Cardiac fibroblast (primary cell): ENCODE measurements around the gene KLK14.

Experiments used
- DNase-seq, 2 donors: peaks; one replicate each; pipeline versions ENCODE4 v3.0.0 to v3.0.0-alpha.2; 2010; ENCODE audit warnings: low read depth in 2 of 2
- H3K4me3 ChIP-seq, 2 donors: replicated peaks in 1 of 2; 1 replicate in 1 of 2; 2 replicates in 1 of 2; pipeline ENCODE4 v1.5.1; 2011; ENCODE audit warnings: low read depth in 2 of 2, low read length in 2 of 2, mild to moderate bottlenecking in 2 of 2, moderate library complexity in 1 of 2
- TF ChIP-seq, protein P1 (sequence below): IDR thresholded peaks from one replicate; pipeline ENCODE4 v1.5.1; 2011; ENCODE audit warnings: low read depth, mild to moderate bottlenecking, low read length, inconsistent platforms

KLK14 gene

GRCh38 chr19:51121257-51121656 is 38.6 kb upstream of the KLK14 start:
- TF ChIP-seq, protein P1, sequence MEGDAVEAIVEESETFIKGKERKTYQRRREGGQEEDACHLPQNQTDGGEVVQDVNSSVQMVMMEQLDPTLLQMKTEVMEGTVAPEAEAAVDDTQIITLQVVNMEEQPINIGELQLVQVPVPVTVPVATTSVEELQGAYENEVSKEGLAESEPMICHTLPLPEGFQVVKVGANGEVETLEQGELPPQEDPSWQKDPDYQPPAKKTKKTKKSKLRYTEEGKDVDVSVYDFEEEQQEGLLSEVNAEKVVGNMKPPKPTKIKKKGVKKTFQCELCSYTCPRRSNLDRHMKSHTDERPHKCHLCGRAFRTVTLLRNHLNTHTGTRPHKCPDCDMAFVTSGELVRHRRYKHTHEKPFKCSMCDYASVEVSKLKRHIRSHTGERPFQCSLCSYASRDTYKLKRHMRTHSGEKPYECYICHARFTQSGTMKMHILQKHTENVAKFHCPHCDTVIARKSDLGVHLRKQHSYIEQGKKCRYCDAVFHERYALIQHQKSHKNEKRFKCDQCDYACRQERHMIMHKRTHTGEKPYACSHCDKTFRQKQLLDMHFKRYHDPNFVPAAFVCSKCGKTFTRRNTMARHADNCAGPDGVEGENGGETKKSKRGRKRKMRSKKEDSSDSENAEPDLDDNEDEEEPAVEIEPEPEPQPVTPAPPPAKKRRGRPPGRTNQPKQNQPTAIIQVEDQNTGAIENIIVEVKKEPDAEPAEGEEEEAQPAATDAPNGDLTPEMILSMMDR = no peak
- H3K4me3 ChIP-seq = no peak overlapping the region

DNA sequence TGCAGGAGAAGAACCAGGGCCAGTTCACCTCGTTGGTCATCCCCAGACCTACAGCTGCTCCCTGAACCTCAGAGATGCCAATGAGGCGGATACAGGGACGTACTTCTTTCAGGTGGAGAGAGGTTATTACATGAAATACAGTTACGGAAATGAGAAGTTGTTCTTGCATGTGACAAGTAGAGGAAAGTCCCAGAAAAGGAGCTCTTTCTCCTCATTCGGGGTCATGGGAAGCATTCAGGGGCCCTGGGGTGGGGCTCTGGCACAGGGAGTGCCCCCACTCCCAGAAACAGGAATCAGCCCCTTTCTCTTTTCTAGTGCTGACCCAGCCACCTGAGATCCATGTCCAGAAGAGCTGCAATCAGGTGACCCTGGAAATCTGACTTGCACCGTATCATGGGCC is 37.5 kb upstream of the KLK14 start:
- TF ChIP-seq, protein P1 = no peak
- no peak overlapping the region for H3K4me3 ChIP-seq
- no peak for DNase-seq

More at GRCh38 chr19:51121257-51121656, 38.6 kb upstream of the KLK14 start:
- DNase-seq = no peak

GRCh38 chr19:51119611-51120010 is 36.9 kb upstream of the KLK14 start:
- DNase-seq = no peak
- TF ChIP-seq, protein P1 = no peak
- H3K4me3 ChIP-seq = no peak overlapping the region

- DNase-seq = no peak
- no peak overlapping the region for H3K4me3 ChIP-seq
- TF ChIP-seq, protein P1 = no peak
These were observed 36.4 kb upstream of the KLK14 start for GRCh38 chr19:51119101-51119500.

GRCh38 chr19:51116736-51117286 is 34.1 kb upstream of the KLK14 start:
- DNase-seq = no peak
- TF ChIP-seq, protein P1 = no peak

GRCh38 chr19:51114087-51114729 is 31.5 kb upstream of the KLK14 start:
- no peak overlapping the region for H3K4me3 ChIP-seq
- TF ChIP-seq, protein P1 = no peak

More at GRCh38 chr19:51116736-51117286, 34.1 kb upstream of the KLK14 start:
- H3K4me3 ChIP-seq = no peak overlapping the region

More at GRCh38 chr19:51114087-51114729, 31.5 kb upstream of the KLK14 start:
- DNase-seq = no peak
